K562 (cell line): Measurements from ENCODE around the gene HADH.

Source experiments
- POLR2A ChIP-seq: fragments of 450-650 bp; conservative IDR thresholded peaks from 2 replicates; pipeline ENCODE4 v1.6.1; 2016
- TF ChIP-seq, protein P1 (sequence below), 2 experiments: fragments of 450-650 bp in 1 of 2; IDR thresholded peaks; 2 replicates each; pipeline ENCODE4 v1.6.1; 2011 to 2017; ENCODE audit warnings: low read depth in 2 of 2, antibody characterized with exemption in 1 of 2, borderline replicate concordance in 1 of 2, low read length in 1 of 2, mild to moderate bottlenecking in 1 of 2, mixed read lengths in 1 of 2; ENCODE audit not compliant: control insufficient read depth in 1 of 2

- TF ChIP-seq, protein P1, sequence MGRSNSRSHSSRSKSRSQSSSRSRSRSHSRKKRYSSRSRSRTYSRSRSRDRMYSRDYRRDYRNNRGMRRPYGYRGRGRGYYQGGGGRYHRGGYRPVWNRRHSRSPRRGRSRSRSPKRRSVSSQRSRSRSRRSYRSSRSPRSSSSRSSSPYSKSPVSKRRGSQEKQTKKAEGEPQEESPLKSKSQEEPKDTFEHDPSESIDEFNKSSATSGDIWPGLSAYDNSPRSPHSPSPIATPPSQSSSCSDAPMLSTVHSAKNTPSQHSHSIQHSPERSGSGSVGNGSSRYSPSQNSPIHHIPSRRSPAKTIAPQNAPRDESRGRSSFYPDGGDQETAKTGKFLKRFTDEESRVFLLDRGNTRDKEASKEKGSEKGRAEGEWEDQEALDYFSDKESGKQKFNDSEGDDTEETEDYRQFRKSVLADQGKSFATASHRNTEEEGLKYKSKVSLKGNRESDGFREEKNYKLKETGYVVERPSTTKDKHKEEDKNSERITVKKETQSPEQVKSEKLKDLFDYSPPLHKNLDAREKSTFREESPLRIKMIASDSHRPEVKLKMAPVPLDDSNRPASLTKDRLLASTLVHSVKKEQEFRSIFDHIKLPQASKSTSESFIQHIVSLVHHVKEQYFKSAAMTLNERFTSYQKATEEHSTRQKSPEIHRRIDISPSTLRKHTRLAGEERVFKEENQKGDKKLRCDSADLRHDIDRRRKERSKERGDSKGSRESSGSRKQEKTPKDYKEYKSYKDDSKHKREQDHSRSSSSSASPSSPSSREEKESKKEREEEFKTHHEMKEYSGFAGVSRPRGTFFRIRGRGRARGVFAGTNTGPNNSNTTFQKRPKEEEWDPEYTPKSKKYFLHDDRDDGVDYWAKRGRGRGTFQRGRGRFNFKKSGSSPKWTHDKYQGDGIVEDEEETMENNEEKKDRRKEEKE (IDR thresholded peaks at IDR 0.05; ENCODE audit: borderline replicate concordance in 1 of 2, control insufficient read depth in 1 of 2, low read depth in 2 of 2, low read length in 1 of 2): no peak
- no peak for TF ChIP-seq POLR2A
Observed at GRCh38 chr4:108049406-108049805, 59.7 kb downstream of the HADH start.
